Measurements from ENCODE around the gene FAM222B.

GRCh38 chr17:28885363-28885762 lies 42.8 kb upstream of the FAM222B start:
- TF ChIP-seq, protein P1, sequence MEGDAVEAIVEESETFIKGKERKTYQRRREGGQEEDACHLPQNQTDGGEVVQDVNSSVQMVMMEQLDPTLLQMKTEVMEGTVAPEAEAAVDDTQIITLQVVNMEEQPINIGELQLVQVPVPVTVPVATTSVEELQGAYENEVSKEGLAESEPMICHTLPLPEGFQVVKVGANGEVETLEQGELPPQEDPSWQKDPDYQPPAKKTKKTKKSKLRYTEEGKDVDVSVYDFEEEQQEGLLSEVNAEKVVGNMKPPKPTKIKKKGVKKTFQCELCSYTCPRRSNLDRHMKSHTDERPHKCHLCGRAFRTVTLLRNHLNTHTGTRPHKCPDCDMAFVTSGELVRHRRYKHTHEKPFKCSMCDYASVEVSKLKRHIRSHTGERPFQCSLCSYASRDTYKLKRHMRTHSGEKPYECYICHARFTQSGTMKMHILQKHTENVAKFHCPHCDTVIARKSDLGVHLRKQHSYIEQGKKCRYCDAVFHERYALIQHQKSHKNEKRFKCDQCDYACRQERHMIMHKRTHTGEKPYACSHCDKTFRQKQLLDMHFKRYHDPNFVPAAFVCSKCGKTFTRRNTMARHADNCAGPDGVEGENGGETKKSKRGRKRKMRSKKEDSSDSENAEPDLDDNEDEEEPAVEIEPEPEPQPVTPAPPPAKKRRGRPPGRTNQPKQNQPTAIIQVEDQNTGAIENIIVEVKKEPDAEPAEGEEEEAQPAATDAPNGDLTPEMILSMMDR (IDR thresholded peaks at IDR 0.05): no peak
- no peak for TF ChIP-seq POLR2A (IDR thresholded peaks at IDR 0.05)

Data from heart left ventricle (tissue), 13 donors.